Neural cell (in vitro differentiated cells): ENCODE results near the gene CADPS2. TPM values are rescaled to one million over a fixed set of nuclear protein-coding genes. Genes with fewer than 3 reads are reported as not detected.

Source experiments
- H2AFZ ChIP-seq: fragments of 200-600, 300-800 bp; sonication (generic), shearing (Covaris generic); 2 replicates; pipeline ENCODE4 v1.6.0; 2014; ENCODE audit warnings: low read depth, mild to moderate bottlenecking, antibody characterized with exemption, low read length, moderate library complexity
- H3F3A ChIP-seq: fragments of 200-600 bp; shearing (Covaris generic); 2 replicates; pipeline ENCODE4 v1.6.1; 2016; ENCODE audit warnings: mild to moderate bottlenecking, moderate library complexity, mixed read lengths, antibody characterized with exemption, low read length; ENCODE audit not compliant: insufficient read depth, poor library complexity, severe bottlenecking
- H3K27ac ChIP-seq: fragments of 200-600, 300-800 bp; sonication (generic), shearing (Covaris generic); 2 replicates; pipeline ENCODE4 v1.5.1; 2014; ENCODE audit warnings: mild to moderate bottlenecking, low read length, moderate library complexity
- H3K27me3 ChIP-seq: fragments of 300-800, 200-600 bp; sonication (generic), shearing (Covaris generic); 2 replicates; pipeline ENCODE4 v1.6.0; 2014; ENCODE audit warnings: mild to moderate bottlenecking, low read depth, low read length, moderate library complexity; ENCODE audit not compliant: insufficient read depth
- H3K36me3 ChIP-seq: fragments of 300-800, 200-600 bp; sonication (generic), shearing (Covaris generic); 2 replicates; pipeline ENCODE4 v1.5.1; 2014; ENCODE audit warnings: mild to moderate bottlenecking, antibody characterized with exemption, low read length, moderate library complexity; ENCODE audit not compliant: insufficient read depth
- H3K4me2 ChIP-seq: fragments of 300-800, 200-600 bp; sonication (generic), shearing (Covaris generic); 2 replicates; pipeline ENCODE4 v1.6.0; 2014; ENCODE audit warnings: mild to moderate bottlenecking, low read length
- H3K4me3 ChIP-seq: fragments of 300-800, 200-600 bp; sonication (generic), shearing (Covaris generic); 2 replicates; pipeline ENCODE4 v1.5.1; 2014; ENCODE audit warnings: mild to moderate bottlenecking, low read length, moderate library complexity
- H3K79me2 ChIP-seq: fragments of 200-600 bp; shearing (Covaris generic); replicated peaks from 2 replicates; pipeline ENCODE4 v1.6.0; 2014; ENCODE audit warnings: mild to moderate bottlenecking, low read length, moderate library complexity; ENCODE audit not compliant: insufficient read depth
- H3K9ac ChIP-seq: fragments of 300-800, 200-600 bp; sonication (generic), shearing (Covaris generic); 2 replicates; pipeline ENCODE4 v1.6.1; 2016; ENCODE audit warnings: mild to moderate bottlenecking, low read length, mixed read lengths
- H3K9me2 ChIP-seq: fragments of 200-600 bp; shearing (Covaris generic); 2 replicates; pipeline ENCODE4 v1.6.1; 2016; ENCODE audit warnings: mild to moderate bottlenecking, low read length, mixed read lengths; ENCODE audit not compliant: insufficient read depth
- H3K9me3 ChIP-seq: fragments of 200-600, 300-800 bp; sonication (generic), shearing (Covaris generic); 2 replicates; pipeline ENCODE4 v1.6.1; 2016; ENCODE audit warnings: mild to moderate bottlenecking, mixed run types, low read length, moderate library complexity, mixed read lengths
- H4K20me1 ChIP-seq: fragments of 200-600 bp; shearing (Covaris generic); 2 replicates; pipeline ENCODE4 v1.6.1; 2016; ENCODE audit warnings: mild to moderate bottlenecking, mixed run types; ENCODE audit not compliant: insufficient read depth
- EP300 ChIP-seq: fragments of 450-650 bp; conservative IDR thresholded peaks from 2 replicates; pipeline ENCODE4 v1.6.1; 2014; ENCODE audit warnings: antibody characterized with exemption, mild to moderate bottlenecking, moderate library complexity; ENCODE audit not compliant: poor library complexity, severe bottlenecking
- EZH2 ChIP-seq: fragments of 200-600, 300-800 bp; shearing (Covaris generic), sonication (generic); IDR thresholded peaks from 2 replicates; pipeline ENCODE4 v1.6.1; 2014; ENCODE audit warnings: antibody characterized with exemption, low read length, borderline replicate concordance, mild to moderate bottlenecking; ENCODE audit not compliant: insufficient read depth, poor library complexity, severe bottlenecking
- MXI1 ChIP-seq: fragments of 450-650 bp; conservative IDR thresholded peaks from 2 replicates; pipeline ENCODE4 v1.6.1; 2014; ENCODE audit warnings: antibody characterized with exemption, mild to moderate bottlenecking; ENCODE audit not compliant: poor library complexity, severe bottlenecking
- POLR2AphosphoS5 ChIP-seq: IDR thresholded peaks from 2 replicates; pipeline ENCODE4 v1.6.1; 2012
- RAD21 ChIP-seq: fragments of 450-650 bp; conservative IDR thresholded peaks from 2 replicates; pipeline ENCODE4 v1.6.1; 2014; ENCODE audit warnings: antibody characterized with exemption, mild to moderate bottlenecking, moderate library complexity
- SMC3 ChIP-seq: fragments of 450-650 bp; conservative IDR thresholded peaks from 2 replicates; pipeline ENCODE4 v1.6.1; 2014; ENCODE audit warnings: antibody characterized with exemption, mild to moderate bottlenecking, moderate library complexity; ENCODE audit not compliant: poor library complexity
- TAF1 ChIP-seq: IDR thresholded peaks from 2 replicates; pipeline ENCODE4 v1.6.1; 2012; ENCODE audit warnings: low read depth
- polyA plus RNA-seq: library from polyadenylated mRNA; depleted of rRNA; stranded (reverse); fragments of >200 nt; gene quantifications from 2 replicates; pipeline ENCODE4 v1.2.3, GENCODE V29; 2014
- TF ChIP-seq, protein P1 (sequence below): fragments of 450-650 bp; IDR thresholded peaks from 2 replicates; pipeline ENCODE4 v1.5.1; 2014; ENCODE audit warnings: antibody characterized with exemption, mild to moderate bottlenecking, moderate library complexity; ENCODE audit not compliant: poor library complexity, severe bottlenecking
- TF ChIP-seq, protein P2 (sequence below): IDR thresholded peaks from 2 replicates; pipeline ENCODE4 v1.6.1; 2012; ENCODE audit warnings: borderline replicate concordance

CADPS2 gene
- polyA plus RNA-seq, 1 donor from 2014 or later, result 5.9 TPM

DNA sequence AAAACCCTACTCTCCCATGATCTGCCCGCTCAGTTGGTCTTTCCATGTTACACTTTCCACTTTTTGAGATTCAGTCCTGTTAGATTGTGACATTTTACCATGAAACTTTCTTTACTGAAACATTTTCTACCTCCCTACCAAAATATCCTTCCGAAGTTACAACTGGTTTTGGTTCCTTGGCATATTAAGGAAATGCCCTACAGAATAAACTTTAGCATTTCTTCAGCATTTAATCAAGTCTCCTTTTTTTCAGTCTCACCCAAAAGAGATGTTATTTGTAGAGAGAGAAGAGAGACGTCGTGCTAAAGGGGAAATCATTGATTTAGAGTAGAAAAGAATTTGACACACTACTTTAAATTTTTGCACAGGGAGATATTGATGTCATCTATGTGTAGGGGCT is 572.0 kb downstream of the CADPS2 start:
- Histone ChIP-seq H3K4me2 (no peak overlapping the region), H4K20me1 (no peaks in the 10 kb centered on the region), H3K9me2 (no peaks in the 10 kb centered on the region), H3K27me3 (peaks cover 98% of the 10 kb centered on the region), H3F3A (peaks cover 7% of the 10 kb centered on the region), H3K79me2 (peaks cover 66% of the 10 kb centered on the region), H3K9me3 (peaks cover 4% of the 10 kb centered on the region), H3K36me3 (no peaks in the 10 kb centered on the region), H3K4me3 (no peak overlapping the region), H3K27ac (no peak overlapping the region), H3K9ac (no peak overlapping the region), H2AFZ (no peak overlapping the region)
- TF ChIP-seq TAF1, result no peak
- TF ChIP-seq, protein P1, sequence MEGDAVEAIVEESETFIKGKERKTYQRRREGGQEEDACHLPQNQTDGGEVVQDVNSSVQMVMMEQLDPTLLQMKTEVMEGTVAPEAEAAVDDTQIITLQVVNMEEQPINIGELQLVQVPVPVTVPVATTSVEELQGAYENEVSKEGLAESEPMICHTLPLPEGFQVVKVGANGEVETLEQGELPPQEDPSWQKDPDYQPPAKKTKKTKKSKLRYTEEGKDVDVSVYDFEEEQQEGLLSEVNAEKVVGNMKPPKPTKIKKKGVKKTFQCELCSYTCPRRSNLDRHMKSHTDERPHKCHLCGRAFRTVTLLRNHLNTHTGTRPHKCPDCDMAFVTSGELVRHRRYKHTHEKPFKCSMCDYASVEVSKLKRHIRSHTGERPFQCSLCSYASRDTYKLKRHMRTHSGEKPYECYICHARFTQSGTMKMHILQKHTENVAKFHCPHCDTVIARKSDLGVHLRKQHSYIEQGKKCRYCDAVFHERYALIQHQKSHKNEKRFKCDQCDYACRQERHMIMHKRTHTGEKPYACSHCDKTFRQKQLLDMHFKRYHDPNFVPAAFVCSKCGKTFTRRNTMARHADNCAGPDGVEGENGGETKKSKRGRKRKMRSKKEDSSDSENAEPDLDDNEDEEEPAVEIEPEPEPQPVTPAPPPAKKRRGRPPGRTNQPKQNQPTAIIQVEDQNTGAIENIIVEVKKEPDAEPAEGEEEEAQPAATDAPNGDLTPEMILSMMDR, result no peak
- TF ChIP-seq EZH2, result no peak
- no peak for TF ChIP-seq SMC3
- TF ChIP-seq POLR2AphosphoS5, result no peak
- TF ChIP-seq, protein P2, sequence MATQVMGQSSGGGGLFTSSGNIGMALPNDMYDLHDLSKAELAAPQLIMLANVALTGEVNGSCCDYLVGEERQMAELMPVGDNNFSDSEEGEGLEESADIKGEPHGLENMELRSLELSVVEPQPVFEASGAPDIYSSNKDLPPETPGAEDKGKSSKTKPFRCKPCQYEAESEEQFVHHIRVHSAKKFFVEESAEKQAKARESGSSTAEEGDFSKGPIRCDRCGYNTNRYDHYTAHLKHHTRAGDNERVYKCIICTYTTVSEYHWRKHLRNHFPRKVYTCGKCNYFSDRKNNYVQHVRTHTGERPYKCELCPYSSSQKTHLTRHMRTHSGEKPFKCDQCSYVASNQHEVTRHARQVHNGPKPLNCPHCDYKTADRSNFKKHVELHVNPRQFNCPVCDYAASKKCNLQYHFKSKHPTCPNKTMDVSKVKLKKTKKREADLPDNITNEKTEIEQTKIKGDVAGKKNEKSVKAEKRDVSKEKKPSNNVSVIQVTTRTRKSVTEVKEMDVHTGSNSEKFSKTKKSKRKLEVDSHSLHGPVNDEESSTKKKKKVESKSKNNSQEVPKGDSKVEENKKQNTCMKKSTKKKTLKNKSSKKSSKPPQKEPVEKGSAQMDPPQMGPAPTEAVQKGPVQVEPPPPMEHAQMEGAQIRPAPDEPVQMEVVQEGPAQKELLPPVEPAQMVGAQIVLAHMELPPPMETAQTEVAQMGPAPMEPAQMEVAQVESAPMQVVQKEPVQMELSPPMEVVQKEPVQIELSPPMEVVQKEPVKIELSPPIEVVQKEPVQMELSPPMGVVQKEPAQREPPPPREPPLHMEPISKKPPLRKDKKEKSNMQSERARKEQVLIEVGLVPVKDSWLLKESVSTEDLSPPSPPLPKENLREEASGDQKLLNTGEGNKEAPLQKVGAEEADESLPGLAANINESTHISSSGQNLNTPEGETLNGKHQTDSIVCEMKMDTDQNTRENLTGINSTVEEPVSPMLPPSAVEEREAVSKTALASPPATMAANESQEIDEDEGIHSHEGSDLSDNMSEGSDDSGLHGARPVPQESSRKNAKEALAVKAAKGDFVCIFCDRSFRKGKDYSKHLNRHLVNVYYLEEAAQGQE, result no peak
- TF ChIP-seq EP300, result no peak
- no peak for TF ChIP-seq MXI1
- no peak for TF ChIP-seq RAD21

DNA sequence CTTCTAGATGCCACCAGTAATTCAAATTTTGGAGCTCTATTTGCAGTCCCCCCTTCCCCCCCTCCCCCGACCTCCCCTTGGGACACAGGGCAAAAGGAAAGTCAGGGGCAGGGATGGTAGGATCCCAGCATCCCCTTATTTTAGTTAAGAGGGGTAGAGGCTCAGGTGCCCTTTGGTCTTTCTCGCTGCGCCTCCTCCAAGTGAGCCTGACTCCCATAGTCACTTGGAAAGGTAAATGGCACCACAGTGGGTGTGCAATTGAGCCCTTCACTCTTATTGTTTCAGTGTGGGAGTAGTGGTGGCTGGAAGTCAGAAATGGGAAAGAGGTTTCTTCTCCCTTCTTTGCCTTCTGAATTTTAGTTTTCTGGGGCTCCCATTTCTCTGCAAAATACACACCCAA is 573.5 kb downstream of the CADPS2 start:
- peaks cover 4% of the 10 kb centered on the region for H3K9me3 ChIP-seq
- H3K9me2 ChIP-seq, result no peaks in the 10 kb centered on the region
- H4K20me1 ChIP-seq, result no peaks in the 10 kb centered on the region
- no peak overlapping the region for H3K4me3 ChIP-seq
- peaks cover 99% of the 10 kb centered on the region for H3K27me3 ChIP-seq
- TF ChIP-seq, protein P1, result no peak
- no peak for TF ChIP-seq RAD21
- TF ChIP-seq TAF1, result no peak
- TF ChIP-seq MXI1, result no peak
- TF ChIP-seq, protein P2, result no peak
- no peak overlapping the region for H3K9ac ChIP-seq
- peaks cover 81% of the 10 kb centered on the region for H3K79me2 ChIP-seq
- H3K4me2 ChIP-seq, result no peak overlapping the region
- H2AFZ ChIP-seq, result no peak overlapping the region
- H3F3A ChIP-seq, result peaks cover 7% of the 10 kb centered on the region
- no peak overlapping the region for H3K27ac ChIP-seq
- no peaks in the 10 kb centered on the region for H3K36me3 ChIP-seq
